Glutamatergic neuron (in vitro differentiated cells): ENCODE data around the gene LOC101059915.

Experiments
- DNase-seq: peaks from one replicate; pipeline ENCODE4 v3.0.0; 2022
- H3K27ac Mint-ChIP-seq: one replicate; pipeline ENCODE4 v1.8.0; 2020; ENCODE audit warnings: mild to moderate bottlenecking, mixed read lengths, inconsistent platforms; ENCODE audit not compliant: unreplicated experiment
- H3K27me3 Mint-ChIP-seq: one replicate; pipeline ENCODE4 v1.8.0; 2020; ENCODE audit warnings: mild to moderate bottlenecking, moderate library complexity, mixed read lengths, inconsistent platforms; ENCODE audit not compliant: unreplicated experiment
- H3K36me3 Mint-ChIP-seq: one replicate; pipeline ENCODE4 v1.8.0; 2020; ENCODE audit warnings: mild to moderate bottlenecking, mixed read lengths, inconsistent platforms; ENCODE audit not compliant: unreplicated experiment
- H3K4me1 Mint-ChIP-seq: one replicate; pipeline ENCODE4 v1.8.0; 2020; ENCODE audit warnings: mild to moderate bottlenecking, low read depth, mixed read lengths, inconsistent platforms; ENCODE audit not compliant: unreplicated experiment
- H3K4me3 Mint-ChIP-seq: one replicate; pipeline ENCODE4 v1.8.0; 2020; ENCODE audit warnings: mild to moderate bottlenecking, mixed read lengths, inconsistent platforms; ENCODE audit not compliant: unreplicated experiment
- H3K9me3 Mint-ChIP-seq: one replicate; pipeline ENCODE4 v1.8.0; 2020; ENCODE audit warnings: mild to moderate bottlenecking, moderate library complexity, mixed read lengths, inconsistent platforms; ENCODE audit not compliant: unreplicated experiment
- CTCF ChIP-seq: fragments of 200-600 bp; sonication (generic); IDR thresholded peaks from one replicate; pipeline ENCODE4 v1.5.0; 2021; ENCODE audit not compliant: partially characterized antibody, unreplicated experiment

LOC101059915 gene

GRCh38 chrX:71619986-71620385 lies 47.4 kb upstream of the LOC101059915 start:
- H3K27me3 Mint-ChIP-seq = no peaks in the 10 kb centered on the region
- no peak overlapping the region for H3K4me3 Mint-ChIP-seq
- no peak for TF ChIP-seq CTCF
- peaks cover 4% of the 10 kb centered on the region for H3K9me3 Mint-ChIP-seq
- no peaks in the 10 kb centered on the region for H3K4me1 Mint-ChIP-seq
- H3K36me3 Mint-ChIP-seq = no peaks in the 10 kb centered on the region
- DNase-seq = no peak
- no peak overlapping the region for H3K27ac Mint-ChIP-seq

GRCh38 chrX:71621603-71622002 lies 45.7 kb upstream of the LOC101059915 start:
- TF ChIP-seq CTCF = no peak
- Mint-ChIP-seq H3K27me3 (no peaks in the 10 kb centered on the region), H3K4me1 (no peaks in the 10 kb centered on the region), H3K4me3 (no peak overlapping the region), H3K9me3 (no peaks in the 10 kb centered on the region), H3K27ac (no peak overlapping the region), H3K36me3 (no peaks in the 10 kb centered on the region)
- DNase-seq = no peak

- H3K4me3 Mint-ChIP-seq = no peak overlapping the region
These were observed 45.2 kb upstream of the LOC101059915 start for GRCh38 chrX:71622032-71622575.

GRCh38 chrX:71622576-71623450 lies 44.5 kb upstream of the LOC101059915 start:
- Mint-ChIP-seq H3K9me3 (no peaks in the 10 kb centered on the region), H3K4me3 (no peak overlapping the region), H3K27me3 (no peaks in the 10 kb centered on the region), H3K27ac (no peak overlapping the region), H3K4me1 (no peaks in the 10 kb centered on the region), H3K36me3 (no peaks in the 10 kb centered on the region)
- TF ChIP-seq CTCF = no peak
- DNase-seq = no peak

More at GRCh38 chrX:71622032-71622575, 45.2 kb upstream of the LOC101059915 start:
- Mint-ChIP-seq H3K27ac (no peak overlapping the region), H3K27me3 (no peaks in the 10 kb centered on the region), H3K9me3 (no peaks in the 10 kb centered on the region), H3K4me1 (no peaks in the 10 kb centered on the region), H3K36me3 (no peaks in the 10 kb centered on the region)
- TF ChIP-seq CTCF = no peak
- no peak for DNase-seq

GRCh38 chrX:71623714-71624113 lies 43.6 kb upstream of the LOC101059915 start:
- Mint-ChIP-seq H3K9me3 (no peaks in the 10 kb centered on the region), H3K27ac (no peak overlapping the region), H3K4me1 (no peaks in the 10 kb centered on the region), H3K27me3 (no peaks in the 10 kb centered on the region), H3K36me3 (no peaks in the 10 kb centered on the region), H3K4me3 (no peak overlapping the region)
- no peak for TF ChIP-seq CTCF
- DNase-seq = no peak
